Stimulated activated CD8-positive, alpha-beta memory T cell treated with anti-CD3 and anti-CD28 coated beads, Interleukin-15, amount 100 ng/mL, for 24 hours (primary cell): ENCODE data around the gene DRC1.

Source experiments
- DNase-seq: peaks from one replicate; pipeline ENCODE4 v3.0.0-alpha.2; 2020; ENCODE audit warnings: low read depth

DRC1 gene

DNA sequence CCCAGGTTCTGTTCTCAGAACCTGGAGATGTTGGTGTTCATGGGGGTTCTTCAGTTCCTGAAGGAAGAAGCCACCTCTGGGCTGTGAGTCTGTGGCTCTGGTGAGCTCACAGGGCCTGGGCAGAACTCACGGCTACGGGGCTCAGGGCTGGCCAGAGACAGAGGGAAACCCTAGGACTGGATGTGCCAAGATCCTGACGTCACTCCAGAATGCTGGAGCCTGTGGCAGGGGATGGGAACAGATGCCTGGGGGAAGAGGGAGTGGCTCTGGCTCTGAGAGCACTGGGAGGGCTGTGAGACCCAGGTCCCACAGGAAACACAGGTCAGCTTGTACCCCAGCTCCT is 76.2 kb downstream of the DRC1 start, which contains the start of gene OTOF:
Gene OTOF, minus strand, starts transcription at position 214 of the 343 bp plus-strand sequence.
- DNase-seq = no peak

- no peak for DNase-seq
Measured at GRCh38 chr2:26478366-26478765, 76.6 kb downstream of the DRC1 start.

DNA sequence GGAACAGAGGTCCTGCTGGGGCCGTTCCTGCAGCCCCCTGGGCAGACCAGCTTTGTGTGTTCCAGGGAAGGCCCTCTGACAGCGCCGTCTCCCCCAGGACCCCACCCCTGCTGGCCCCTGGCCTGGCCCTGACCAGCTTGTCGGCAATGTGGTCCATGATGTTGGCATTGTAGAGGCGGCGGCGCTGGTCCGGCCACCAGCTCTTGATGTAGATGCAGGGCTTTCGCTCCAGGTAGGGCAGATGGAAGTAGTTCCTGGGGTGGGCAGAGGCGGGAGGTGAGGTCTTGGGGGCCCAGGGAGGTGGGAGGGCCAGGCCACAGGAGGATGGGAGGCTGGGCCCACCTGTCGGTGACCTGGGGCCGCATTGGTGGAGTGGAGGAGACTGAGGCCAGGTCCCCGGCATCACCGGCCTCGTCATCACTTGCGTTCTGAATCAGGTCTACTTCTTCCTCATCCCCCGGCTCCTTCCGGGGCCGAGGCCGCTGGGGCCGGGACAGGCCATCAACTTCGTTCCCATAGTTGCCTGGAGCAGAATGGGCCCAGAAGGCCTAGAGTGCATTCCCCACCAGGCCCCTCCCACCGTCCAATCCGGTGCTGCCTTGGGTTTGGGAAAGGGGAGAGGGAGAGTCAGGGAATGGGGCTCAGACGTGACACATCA is 77.5 kb downstream of the DRC1 start:
- DNase-seq = no peak

DNA sequence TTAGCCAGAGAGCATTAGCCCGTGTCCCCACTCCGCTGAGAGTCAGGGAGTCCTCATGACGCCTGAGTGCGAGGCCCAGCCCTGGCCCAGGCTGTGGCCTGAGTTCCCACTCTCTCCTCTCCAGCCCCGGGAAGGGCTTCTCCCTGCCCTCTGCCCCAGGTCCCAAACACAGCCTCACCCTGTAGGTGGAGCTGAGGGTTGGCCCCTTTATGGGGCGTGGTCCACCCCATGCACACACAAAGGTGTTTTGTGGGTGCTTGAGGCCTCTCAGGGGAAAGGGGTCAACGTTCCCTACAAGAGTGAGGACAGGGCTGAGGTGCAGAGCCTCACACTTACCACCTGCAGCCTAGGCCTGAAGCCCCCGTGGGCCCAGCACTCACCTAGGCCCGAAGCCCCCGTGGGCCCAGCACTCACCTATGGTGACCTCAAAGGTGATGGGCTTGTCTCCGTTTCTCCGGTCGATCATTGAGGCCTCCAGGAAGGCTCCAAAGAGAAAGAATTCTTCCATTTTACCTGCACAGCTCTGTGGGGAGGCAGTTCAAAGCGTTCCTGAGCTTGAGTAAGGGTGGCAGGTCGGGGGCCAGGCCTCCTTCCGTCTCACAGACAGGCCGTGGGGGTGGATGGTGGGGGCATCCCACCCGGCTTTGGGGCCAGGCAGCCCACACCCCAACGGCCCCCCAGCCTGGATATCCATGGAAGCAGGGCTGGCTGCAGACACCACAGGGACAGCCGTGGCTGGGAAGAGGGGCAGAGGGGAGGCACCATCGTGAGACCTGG is 78.3 kb downstream of the DRC1 start:
- DNase-seq = no peak

DNA sequence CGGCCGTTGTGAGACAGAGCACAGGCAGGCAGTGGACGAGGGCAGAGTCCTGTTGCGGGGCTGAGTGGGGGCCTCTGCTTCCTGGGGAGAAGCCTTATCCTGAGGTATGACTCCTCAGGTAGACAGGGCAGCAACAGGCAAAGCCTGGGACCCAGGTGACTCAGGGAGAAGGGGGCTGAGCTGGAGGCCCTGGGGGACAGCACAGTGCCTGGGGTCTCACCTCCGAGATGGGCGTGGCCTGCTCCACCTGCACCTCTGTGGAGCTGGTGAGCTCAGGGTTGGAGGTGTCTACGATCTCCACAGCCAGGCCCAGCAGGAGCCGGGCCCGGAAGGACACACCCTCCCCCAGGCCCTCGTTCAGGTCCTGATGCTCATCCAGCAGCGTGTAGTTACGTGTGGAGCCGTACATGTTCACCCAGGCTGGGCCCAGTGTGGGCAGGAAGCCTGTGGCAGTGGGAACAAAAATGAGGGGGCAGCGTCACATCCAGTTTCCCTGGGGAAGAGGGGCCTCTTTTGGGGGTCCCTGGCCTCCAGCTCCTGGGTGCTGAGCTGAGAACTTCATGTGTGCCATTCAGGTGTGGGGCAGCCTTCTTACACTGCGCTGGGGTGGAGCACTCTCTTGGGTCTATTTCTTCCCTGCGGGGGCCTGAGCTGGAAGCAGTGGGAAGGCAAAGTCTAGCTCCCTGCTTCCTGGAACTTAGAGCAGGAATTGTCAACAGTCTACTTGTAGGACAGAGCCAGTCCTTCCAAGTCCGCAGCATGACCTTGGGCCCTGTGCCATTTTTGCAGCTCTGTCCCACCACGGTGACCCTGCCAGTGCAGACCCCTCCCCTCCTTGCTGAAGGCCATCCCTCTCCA is 79.1 kb downstream of the DRC1 start:
- no peak for DNase-seq

DNA sequence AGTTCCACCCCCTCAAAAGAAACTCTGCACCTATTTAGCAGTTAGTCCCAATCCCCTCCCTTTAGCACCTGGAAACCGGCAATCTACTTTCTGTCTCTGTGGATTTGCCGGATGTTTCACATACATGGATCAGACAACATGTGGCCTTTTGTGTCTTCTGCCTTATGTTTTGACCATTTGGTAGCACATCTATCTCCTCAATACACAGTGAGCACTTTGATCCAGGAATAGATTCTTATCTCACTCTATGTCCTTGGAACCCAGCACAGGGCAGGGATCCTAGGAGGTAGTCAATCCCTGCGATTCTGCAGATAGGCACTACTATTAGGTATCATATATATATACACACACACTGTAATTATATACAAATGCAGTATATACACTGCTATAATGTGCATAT is 80.0 kb downstream of the DRC1 start:
- no peak for DNase-seq

GRCh38 chr2:26482211-26483026 is 80.7 kb downstream of the DRC1 start:
- DNase-seq = no peak

- DNase-seq = no peak
Measured at GRCh38 chr2:26483027-26483326, 81.3 kb downstream of the DRC1 start.

DNA sequence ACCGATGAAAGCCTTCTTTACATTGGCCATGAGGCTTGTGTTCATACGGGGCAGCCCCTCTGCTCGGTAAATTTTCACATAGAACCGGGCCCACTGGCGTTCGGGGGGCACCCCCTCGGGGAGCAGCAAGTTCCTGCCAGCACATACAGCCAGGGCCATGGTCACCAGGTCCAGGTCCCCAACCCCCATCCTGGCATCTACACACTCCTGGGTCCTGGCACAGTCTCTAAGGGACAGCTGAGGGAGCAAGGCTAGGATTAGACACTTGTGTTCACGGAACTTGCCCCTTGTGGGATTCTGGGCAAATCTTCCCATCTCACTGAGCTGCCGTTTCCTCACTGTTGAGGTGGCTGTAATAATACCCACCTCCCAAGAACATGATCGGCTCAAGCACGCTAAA is 81.8 kb downstream of the DRC1 start:
- DNase-seq = no peak

GRCh38 chr2:26483957-26484565 is 82.3 kb downstream of the DRC1 start:
- no peak for DNase-seq

- DNase-seq = no peak
Measured at GRCh38 chr2:26484579-26484978, 82.9 kb downstream of the DRC1 start.

DNA sequence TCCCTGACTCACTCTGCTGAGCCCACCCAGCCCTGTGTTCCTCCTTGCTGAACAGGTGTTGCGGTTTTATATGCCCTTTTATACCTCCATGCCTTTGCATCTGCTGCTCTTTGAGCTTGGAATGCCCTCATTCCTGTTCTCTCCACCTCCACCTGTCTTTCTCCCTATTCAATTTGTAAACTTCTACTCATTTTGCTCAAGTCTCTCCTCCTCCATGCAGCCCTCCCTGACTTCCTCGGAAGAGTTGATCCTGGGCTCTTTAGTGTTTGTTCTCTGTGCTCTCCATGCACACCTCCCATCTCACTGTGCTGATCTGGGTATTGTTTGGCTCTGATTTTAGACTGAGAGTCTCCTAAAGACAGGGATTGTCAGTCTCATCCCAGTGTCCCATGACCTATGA is 83.4 kb downstream of the DRC1 start:
- DNase-seq = no peak

- no peak for DNase-seq
Measured at GRCh38 chr2:26485725-26486418, 84.2 kb downstream of the DRC1 start.

DNA sequence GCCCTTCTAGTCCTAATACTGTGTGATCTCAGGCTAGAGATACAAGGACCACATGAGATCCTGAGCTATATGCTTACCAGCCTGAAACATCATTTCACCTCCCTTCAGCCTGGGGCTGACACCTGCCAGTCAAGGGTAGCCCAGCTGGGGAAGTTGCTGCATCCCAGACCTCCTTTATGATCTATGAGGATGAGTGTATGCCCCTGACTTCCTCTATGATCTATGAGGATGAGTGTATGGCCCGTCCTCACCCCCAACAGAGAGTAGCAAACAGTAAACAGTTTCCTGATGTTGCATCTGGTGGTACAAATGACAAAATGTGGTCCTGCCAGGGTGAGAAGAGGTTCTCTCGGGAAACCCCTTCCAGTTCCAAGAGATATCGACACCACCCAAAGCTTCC is 85.1 kb downstream of the DRC1 start:
- DNase-seq = no peak

GRCh38 chr2:26487192-26487591 is 85.5 kb downstream of the DRC1 start:
- DNase-seq = no peak

GRCh38 chr2:26488463-26489212 is 86.9 kb downstream of the DRC1 start:
- no peak for DNase-seq

DNA sequence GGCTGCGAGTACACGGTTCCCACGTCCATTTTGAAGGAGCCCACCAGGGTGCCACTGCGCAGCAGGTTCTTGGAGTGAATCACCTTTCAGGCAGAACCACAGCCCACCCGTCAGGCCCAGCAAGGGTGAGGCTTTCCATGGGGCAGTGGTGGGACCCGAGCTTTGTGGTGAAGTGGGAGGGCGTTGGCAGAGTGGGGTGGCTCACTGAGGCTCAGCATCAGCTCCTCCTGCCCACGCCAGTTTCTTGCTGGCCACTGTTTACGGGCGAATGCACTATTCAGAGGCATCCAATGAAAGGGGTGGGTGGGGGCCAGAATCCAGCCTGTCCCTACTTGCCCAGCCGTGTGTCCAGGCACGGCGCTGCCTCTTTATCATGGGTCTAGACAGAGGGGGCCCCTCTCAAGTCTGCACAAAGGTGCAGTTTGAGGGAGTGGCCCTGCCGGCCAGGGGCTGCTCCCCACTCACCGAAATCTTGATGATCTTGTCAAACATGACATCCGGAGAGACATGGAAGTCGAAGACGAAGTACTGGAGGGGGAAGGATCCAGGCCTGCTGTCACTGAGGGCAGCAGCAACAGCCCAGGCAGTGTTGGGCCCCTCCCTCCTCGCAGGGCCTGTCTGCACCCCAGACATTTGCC is 87.6 kb downstream of the DRC1 start:
- no peak for DNase-seq

GRCh38 chr2:26491563-26492167 is 89.9 kb downstream of the DRC1 start:
- DNase-seq = no peak

GRCh38 chr2:26492749-26493515 is 91.2 kb downstream of the DRC1 start:
- no peak for DNase-seq
